ACHN (cell line): ENCODE results near the gene PRPS1L1.

ENCODE experiments used
- DNase-seq: peaks from one replicate; pipeline ENCODE4 v3.0.0-alpha.2; 2015
- in situ Hi-C: cut with HindIII; loops from 2 replicates; pipeline ENCODE4 v1.10.0; 2017; ENCODE audit warnings: low sequenced_read_pairs, low pct_ligation_motif_present, low pct_unique_long_range_greater_than_20kb

Gene PRPS1L1

DNA sequence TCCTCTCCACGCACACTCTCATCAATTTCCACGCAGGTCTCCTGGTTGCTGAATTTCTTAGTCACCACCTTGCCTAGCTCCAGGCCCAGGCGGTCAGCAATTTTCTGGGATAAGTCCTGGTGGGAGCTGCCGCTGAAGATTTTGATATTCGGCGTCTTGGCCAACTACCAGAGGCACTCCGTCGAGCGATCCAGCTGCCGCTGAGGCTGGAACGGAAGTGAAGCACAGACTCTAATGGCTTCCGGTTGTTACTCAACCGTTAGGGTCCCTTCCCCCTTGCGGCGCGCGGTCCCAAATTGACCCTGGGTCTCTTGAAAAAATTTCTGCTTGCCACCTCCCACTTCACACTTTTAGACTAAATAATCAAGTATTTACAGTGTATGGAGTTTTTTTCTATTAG, at the start of gene PRPS1L1:
Gene PRPS1L1 (minus strand): TSS at position 219 of the 400 bp plus-strand sequence.
- in situ Hi-C loops = no loop called here
- no peak for DNase-seq

DNA sequence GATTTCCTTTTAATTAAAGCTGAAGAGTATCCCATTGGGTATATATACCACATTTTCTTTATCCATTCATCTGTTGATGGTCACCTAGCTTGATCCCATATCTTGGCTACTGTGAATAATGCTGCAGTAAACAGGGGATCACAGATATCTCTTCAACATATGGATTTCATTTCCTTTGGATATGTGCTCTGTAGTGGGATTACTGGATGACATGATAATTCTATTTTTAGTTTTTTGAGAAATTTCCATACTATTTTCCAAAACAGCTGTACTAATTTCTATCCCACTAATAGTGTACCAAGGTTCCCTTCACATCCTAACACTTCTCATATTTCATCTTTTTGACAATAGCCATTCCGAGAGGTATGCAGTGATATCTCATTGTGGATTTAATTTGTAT, 48.8 kb upstream of the PRPS1L1 start:
- in situ Hi-C loops = no loop called here
- DNase-seq = no peak

DNA sequence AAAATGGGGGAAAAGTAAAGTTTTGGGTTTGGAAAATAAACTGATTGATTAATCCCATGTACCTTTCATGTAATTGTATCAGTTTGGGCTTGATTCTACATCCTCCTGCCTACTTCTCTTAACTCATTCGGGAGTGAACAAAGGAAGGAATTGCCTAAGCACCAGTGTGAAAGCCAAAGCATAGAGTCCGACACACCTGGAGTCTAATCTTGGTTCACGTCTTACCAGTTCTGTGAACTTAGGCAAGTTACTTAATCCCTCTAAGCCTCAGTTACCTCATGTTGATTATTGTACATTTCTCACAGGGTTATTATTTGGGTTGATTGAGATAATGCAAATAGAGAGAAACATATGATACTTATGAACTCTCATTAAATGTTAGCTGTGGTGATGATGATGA, 41.1 kb upstream of the PRPS1L1 start:
- DNase-seq = no peak
- in situ Hi-C loops = no loop called here

DNA sequence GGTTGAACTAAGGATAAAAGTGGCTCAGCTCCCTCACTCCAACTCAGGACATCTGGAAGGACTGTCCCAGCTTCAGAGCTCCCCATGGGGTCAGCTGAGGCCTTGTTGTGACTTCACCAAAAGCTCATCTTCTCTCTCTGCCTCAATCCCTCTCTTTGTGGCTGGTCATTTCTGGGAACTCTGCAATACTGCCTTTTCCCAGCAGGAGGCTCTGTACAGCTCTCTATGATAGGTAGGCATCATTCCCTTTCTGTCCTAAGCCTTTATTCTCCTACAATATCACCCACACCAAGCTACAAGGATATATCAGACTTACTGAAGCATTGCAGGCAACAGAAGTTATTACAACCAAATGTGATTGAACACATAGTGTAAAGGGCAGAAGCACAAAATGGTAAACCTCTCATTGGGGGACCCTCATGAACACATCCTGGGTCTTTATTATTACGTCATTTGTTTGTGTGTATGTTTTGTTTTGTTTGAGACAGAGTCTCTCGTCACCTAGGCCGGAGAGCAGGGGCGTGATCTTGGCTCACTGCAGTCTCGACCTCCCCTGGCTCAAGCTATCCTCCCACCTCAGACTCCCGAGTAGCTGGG, 36.7 kb upstream of the PRPS1L1 start:
- in situ Hi-C loops = no loop called here
- DNase-seq = peak; percentile 51

DNA sequence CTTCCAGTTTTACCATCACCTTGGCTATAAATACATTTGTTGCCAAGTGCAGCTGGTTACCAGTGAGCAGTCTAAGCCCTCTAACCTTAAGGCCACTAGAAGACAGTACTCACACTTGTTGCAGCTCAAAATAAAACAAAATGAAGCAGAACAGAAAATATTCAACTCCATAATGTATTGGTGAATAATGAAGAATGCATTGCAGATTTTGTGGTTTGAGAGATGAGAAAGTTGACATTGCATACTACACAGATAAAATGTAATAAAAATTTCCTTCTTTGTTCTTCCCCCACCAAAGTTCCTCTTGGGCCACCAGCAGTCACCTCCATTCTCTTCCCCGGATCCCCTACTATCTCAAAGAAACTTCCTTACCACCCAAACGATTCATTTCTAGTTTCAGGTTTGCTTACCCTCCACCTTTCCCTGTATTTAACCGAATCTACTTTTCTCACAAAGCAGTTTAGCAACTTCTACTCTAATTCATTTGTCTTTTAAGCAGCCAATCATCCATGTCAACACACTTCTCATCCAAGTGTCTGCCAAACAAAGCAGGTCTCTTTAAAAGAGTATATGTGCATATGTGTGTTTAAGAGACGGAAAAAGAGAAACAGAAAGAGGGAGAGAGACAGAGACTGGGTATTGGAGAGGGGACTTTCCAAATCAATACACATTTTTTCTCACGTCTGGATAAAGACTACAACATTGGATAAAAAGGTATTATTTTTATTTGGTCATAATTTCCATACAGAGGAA, 35.7 kb upstream of the PRPS1L1 start:
- no peak for DNase-seq
- in situ Hi-C loops = no loop called here

DNA sequence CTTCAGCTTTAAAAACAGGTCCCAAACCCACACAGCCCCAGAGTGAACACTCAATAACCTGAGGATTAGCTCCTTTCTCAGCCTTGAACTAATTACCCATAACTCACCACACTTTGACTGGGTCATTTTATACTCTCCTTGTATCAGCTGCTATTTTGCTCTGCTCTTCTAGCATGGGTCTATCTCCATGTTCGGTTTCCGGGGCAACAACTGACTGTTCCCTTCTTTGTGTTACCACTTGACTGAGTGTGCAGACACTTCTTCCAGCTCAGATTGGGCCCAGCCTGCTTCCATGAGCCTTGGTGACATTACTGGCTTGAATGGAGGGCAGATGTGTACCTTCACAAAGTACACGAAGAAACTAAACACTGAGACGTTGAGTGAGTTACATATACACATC, 31.5 kb upstream of the PRPS1L1 start:
- no peak for DNase-seq
- in situ Hi-C loops = no loop called here

DNA sequence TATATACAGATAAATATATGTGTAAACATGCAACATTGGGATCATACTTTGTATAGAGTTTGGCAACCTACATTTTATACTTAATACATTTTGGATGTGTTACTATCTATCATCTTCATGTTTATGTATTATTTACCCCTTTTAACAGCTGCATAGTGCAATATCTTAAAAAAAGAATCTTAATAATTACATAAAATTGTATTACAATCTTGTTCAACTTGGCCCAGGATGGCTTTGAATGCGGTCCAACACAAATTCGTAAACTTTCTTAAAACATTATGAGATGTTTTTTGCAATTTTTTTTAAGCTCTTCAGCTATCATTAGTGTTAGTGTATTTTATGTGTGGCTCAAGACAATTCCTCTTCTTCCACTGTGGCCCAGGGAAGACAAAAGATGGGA, 26.3 kb upstream of the PRPS1L1 start:
- in situ Hi-C loops = no loop called here

DNA sequence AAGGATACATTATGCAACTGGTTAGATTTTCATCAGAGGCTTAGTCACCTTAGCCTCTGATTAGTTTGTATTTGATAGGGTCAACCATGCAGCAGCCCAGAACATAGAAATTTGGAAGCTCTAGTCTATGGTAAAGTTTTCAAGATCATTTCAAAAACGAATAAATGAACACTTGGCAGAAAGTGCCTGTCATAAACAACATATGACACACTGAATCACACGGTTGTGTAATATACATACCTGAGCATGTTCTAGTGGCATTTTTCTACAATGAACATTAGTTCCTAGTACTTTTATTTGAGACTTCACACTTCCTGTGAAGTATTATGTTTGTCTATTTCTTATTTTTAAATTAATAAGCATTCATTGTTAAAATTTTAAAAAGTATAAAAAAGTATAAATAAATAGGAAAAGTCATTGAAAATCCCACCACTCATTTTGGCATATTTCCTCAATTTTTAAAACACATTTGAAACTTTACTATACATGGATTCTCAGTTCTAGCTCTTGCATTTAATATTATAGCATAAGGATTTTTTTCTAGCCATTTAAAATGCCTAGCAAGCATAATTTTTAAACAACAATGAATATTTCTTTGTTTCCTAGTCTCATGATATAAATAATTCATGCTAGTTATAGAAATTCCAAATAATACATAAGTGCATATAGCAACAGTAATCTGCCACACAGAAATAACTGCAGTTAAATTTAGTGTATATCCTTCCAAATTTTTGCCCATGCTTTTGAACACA, 25.7 kb upstream of the PRPS1L1 start:
- in situ Hi-C loops = no loop called here
- no peak for DNase-seq

More for the DNA sequence above, 26.3 kb upstream of the PRPS1L1 start:
- no peak for DNase-seq

DNA sequence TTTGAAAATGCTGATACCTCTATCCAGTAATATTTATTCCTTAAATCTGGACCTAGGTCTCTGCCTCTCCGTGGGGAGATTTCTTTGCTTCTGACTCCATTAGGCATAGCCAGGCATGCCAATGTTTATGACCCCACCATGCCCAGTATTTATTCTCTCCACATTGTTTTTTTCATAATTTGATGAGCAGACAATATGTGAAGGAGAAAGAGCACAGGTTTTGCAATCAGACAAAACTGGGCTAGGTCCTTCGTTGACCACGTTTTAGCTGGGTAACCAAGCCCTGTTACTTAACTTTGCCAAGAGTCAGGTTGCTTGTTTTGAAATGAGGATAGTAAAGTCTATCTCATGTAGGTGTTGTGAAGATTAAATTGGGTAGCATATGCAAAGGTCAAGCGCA, 21.6 kb upstream of the PRPS1L1 start:
- in situ Hi-C loops = no loop called here
- DNase-seq = no peak

DNA sequence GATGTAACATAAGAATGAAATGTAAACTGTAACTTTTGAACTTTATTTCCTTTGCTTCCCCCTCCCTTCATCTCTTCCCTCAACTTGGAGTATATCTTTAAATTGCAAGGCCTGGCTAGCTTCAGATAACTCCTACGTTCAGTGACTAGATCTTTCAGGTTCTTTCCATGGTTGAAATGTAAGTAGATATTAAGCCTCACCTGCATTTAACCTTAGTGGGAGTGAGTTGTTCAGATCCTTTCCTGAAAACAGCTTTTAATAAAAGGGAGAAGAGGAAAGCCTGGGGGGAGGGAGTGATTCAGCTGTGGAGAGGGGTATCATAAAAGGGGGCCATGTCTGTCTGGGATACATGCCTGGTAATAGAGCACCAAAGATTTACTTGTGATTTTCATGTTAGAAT, 19.0 kb upstream of the PRPS1L1 start:
- DNase-seq = no peak
- in situ Hi-C loops = no loop called here

DNA sequence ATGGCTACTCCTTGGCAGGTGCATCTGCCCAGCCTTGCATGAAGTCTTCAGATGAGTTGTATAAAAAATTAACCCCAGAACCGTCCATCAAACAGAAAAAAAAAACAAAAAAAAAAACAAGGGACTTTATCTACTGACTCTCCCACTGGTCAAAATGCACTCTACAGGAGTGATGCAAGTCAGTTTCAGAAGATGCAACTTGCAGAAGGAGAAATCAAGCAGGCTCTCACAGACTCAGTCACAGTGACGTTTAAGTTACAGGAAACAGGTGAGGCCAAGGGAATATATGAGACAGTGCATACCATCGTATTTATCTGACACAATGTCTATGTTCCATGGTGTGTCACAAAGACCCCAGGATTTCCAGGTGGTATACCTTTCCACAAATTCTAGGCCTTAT, 17.5 kb upstream of the PRPS1L1 start:
- DNase-seq = no peak
- in situ Hi-C loops = no loop called here

DNA sequence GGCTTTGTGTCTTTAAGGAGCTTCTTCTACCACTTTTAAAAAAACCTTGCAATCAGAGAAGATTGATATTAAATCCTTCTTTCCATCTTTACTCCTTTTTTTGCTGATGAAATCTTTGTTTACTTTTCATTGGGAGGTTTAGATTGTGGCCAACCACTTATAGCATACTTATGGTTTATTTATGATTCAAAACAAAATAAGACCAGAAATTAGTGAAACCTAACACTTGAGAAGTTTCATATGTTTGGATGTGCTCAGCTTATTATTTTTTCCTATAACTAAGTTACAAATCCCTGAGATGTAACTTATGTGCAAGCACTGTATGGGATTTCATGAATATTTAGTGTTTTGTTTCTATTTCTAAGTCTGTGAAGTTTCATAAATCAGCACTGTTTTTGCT, 13.5 kb upstream of the PRPS1L1 start:
- in situ Hi-C loops = no loop called here
- no peak for DNase-seq

DNA sequence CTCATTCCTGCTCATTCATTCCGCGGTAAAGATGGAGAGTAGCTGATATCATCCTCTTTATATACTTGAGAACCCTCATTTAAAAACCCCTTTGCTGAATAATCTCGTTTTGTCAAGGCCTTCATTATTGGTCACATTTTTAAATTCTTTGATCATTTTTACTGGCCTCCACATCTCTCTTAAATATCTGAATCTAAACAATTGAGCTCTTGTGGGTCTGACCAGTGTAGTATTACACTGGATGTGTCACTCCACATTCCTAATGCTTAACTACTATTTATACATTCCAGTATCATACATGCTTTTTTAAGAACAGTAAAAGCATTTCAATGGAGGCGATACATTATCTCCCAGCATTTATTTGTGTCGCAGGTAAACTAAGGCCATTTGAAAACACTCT, 12.6 kb upstream of the PRPS1L1 start:
- in situ Hi-C loops = no loop called here
- DNase-seq = peak; percentile 53

DNA sequence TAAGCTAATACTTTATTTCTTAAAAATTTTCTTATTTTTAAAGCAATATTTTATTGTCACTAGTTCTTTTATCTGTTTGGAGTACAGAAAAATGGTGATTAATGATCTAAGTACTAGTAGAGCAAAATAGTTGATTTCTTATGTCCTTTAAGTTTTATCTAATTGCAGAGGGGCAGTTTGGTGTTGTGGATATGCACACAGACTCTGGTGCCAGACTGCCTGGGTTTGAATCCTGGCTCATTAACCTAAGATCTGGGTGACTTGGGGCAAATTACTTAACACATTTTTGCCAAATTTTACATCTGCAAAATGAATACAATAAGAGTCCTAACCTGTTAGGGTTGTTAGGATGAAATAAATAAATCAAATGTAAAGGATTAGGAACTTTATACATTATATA, 10.7 kb upstream of the PRPS1L1 start:
- in situ Hi-C loops = no loop called here
- DNase-seq = no peak

DNA sequence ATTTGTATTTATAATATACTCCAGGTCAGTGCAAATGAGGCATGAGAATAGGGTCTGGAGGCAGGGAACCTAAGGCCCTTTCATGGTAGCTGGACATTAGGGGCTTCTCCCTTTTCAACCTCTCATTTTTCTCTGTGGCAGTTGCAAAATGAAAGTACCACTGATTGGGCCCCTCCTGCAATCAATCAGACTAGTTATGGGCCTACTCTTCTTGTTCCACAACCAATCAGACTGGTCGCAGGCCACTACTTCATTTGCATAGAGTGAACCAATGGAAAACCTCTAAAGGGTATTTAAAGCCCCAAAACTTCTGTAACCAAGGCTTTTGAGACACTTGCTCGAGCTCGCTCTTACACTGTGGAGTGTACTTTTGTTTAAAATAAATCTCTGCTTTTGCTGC, 10.0 kb upstream of the PRPS1L1 start:
- in situ Hi-C loops = no loop called here
- no peak for DNase-seq

DNA sequence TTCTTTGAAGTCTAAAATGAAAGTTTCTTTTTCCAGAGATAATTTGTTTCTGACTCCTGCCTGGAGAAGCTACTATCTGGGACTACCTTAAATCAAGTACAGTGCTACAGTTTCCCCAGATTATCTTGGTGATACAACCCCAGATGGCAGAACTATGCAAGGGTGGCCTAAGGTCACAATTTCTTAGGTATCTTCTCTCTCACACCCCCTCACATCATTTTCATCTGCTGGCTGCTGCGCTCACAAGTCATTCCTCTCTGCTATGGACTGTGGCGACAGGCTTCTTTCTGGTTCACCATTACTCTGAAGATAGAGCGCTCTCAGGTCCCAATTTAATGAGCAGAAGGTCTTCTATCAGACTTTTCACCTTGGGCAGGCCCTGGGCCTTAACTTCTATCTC, 9.1 kb upstream of the PRPS1L1 start:
- in situ Hi-C loops = no loop called here
- no peak for DNase-seq

DNA sequence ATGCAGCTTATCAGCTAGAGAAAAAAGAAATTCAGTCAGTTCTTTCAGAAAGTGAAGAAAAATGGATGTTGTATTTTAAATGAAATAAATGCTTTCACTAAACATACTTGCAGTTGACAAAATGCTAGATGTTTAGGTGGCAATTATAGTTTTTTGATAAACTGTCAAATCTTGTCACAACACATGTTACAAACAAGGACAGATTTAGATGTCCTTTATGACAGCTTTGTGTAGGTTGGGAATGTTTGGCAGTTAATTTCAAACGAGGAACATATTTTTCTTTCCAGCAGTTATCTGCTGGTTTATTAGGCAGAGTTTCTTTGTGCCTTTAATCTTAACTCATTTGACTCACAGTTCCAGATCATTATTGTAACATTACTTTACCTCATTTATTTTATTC, 3.1 kb upstream of the PRPS1L1 start:
- DNase-seq = no peak
- in situ Hi-C loops = no loop called here

DNA sequence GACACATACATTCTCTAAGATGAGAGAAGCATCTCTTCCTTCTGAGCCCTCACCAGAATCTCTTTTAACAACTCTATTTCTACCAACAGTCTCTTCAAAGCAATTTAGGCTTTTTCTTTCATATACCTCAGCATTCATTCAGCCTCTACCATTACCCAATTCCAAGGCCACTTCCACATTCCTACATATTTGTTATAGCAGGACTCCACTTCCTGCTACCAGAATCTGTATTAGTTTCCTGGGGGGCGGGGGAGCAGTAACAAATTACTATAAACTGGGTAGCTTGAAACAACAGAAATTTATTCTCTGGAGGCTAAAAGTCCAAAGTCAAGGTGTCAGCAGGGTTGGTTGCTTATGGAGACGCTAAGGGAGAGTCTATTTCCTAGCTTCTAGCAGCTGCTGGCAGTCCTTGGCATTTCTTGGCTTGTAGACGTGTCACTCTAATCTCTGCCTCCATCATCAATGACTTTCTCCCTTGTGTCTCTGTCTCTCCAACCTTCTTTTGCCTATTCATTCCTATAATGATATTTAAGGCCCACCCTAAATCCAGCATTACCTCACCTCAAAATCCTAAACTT, 7.4 kb downstream of the PRPS1L1 start:
- in situ Hi-C loops = no loop called here
- DNase-seq = no peak

DNA sequence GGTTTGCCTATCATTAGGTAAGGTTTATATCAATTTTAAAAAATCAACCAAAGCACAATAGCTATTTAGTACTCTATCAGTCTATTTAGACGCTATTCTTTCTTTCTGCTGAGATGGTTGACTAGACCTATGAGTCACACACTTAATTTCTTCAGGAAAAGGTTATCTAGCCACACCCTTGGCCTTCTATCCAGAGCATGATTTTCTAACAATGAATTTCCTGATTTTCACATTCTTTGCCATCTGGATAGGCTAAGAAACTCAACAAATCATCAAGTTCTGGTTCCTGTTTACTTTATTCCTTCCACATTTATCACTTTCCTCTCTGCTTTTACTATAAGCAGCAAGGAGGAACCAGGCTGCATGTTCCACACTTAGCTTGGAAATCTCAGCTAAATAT, 8.1 kb downstream of the PRPS1L1 start:
- in situ Hi-C loops = no loop called here
- DNase-seq = peak; percentile 41
